NCI-H2029 treated with DMSO at 0.1 percent for 48 hours (cell line): ENCODE results near the gene COL5A2.

ENCODE experiments used
- DNase-seq: peaks from one replicate; lab custom pipeline; 2025; lab: John Stamatoyannopoulos, UW

The COL5A2 gene

GRCh38 chr2:189096769-189097447 lies 82.7 kb downstream of the COL5A2 start:
- no peak for DNase-seq

DNA sequence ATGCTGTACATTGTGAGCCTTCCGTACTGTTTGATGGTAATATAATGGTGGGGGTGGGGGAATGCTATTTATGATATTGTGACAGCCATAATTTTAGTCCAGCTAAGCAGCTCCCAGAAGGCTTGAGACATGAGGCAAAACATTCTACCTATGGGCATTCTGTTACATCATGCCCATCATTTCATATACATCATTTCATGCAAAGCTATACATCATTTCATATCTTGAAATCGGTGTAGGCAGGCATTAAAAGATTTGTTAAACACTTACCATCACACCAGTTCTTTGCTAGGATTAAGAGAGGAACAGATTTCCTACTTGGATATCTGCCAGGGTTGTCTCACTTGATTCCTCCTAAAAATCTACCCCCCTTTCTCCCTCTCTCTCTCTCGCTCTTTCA lies 84.5 kb downstream of the COL5A2 start:
- DNase-seq = no peak

GRCh38 chr2:189092936-189093335 lies 86.6 kb downstream of the COL5A2 start:
- DNase-seq = no peak

GRCh38 chr2:189091253-189091652 lies 88.3 kb downstream of the COL5A2 start:
- no peak for DNase-seq

- no peak for DNase-seq
Observed at GRCh38 chr2:189088591-189089205, 90.9 kb downstream of the COL5A2 start.

DNA sequence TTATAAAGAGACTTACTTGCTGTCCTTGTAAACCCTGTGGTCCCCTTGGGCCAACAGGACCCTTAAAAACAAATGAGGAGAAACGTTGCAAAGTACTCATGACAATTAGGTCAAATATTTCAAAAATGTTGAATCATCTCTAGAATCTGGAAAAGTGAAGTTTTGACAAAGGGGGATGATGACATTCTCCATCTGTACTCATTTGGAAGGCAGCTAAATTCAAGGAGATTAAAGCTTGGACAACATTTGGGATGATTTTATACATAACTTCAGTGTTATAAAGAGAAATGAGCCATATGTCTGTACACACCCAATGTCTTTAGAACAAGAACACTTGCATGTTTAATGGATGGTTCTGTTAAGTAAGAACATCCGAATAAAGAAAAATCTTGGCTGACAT lies 92.9 kb downstream of the COL5A2 start:
- DNase-seq = no peak

GRCh38 chr2:189086250-189086649 lies 93.3 kb downstream of the COL5A2 start:
- DNase-seq = no peak

GRCh38 chr2:189083606-189084005 lies 96.0 kb downstream of the COL5A2 start:
- no peak for DNase-seq

- no peak for DNase-seq
Observed at GRCh38 chr2:189083106-189083505, 96.5 kb downstream of the COL5A2 start.

- no peak for DNase-seq
Observed at GRCh38 chr2:189082376-189082975, 97.1 kb downstream of the COL5A2 start.

DNA sequence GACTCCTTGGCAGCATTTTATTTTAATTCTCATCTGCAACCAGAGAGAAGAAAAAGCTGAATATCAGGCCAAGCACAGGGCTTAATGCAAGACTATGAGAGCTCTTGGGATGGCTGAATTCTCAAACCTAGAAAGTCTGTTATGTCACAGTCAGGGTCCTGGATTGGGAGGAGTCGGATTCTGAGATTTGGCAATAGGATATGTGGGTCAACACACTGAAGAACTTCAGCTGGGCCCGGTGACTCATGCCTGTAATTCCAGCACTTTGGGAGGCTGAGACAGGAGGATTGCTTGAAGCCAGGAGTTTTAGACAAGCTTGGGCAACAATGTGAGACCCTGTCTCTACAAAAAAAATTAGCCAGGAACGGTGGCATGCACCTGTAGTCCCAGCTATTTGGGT lies 103.0 kb downstream of the COL5A2 start:
- no peak for DNase-seq

- no peak for DNase-seq
Observed at GRCh38 chr2:189076120-189076519, 103.4 kb downstream of the COL5A2 start.

DNA sequence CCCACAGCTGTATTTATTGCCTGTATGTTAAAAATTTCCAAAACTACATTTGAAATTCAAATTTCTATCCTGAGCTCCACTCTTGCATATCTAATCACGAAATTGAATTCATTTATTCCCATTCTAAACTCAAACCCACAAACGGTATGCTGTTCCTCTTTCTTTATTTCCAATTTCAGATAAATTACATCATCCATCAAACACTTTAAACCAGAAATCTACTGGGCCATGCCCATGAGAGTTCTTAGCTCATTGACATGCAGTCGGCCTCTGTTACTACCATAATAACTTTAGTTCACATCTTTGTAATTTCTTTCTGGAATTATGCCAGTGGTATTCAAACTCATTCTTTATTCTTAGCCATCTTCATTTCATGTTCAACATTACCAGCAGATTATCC lies 105.1 kb downstream of the COL5A2 start:
- DNase-seq = no peak

GRCh38 chr2:189072036-189072435 lies 107.5 kb downstream of the COL5A2 start:
- DNase-seq = no peak

DNA sequence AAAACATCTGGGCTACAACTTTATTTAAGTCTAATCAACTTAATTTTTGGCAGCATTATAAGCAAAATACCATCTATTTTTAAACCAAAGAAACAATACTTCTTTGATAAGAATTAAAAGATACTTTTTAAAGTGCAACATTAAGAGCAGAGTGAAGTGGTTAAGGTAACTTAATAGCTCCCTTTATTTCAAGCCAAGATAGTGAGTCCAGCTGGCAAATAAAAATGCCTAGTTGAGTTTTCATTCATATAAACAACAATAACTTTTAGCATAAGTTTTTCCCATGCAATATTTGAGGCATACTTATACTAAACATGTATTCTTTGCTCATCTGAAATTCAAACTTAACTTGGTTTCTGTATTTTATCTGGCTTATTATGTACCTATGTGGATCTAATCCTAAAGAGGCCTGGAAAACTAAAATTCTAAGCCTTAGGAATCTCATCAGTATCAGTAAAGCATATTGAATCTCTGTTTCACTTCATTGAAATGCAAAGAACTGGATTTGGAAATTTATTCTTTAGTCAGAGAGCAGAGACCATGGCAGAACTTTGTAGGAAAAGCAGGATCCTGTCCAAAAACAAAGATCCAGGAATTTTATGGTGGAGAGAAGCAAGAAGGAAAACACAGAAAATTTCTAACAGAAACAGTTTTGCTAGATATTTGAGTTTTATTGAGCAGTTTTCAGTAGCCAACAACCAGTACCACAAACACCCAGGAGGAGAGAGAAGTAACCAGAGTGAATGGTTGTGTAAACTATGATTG lies 109.5 kb downstream of the COL5A2 start:
- no peak for DNase-seq

GRCh38 chr2:189066037-189066436 lies 113.5 kb downstream of the COL5A2 start:
- DNase-seq = no peak

GRCh38 chr2:189060096-189060642 lies 119.4 kb downstream of the COL5A2 start:
- no peak for DNase-seq

DNA sequence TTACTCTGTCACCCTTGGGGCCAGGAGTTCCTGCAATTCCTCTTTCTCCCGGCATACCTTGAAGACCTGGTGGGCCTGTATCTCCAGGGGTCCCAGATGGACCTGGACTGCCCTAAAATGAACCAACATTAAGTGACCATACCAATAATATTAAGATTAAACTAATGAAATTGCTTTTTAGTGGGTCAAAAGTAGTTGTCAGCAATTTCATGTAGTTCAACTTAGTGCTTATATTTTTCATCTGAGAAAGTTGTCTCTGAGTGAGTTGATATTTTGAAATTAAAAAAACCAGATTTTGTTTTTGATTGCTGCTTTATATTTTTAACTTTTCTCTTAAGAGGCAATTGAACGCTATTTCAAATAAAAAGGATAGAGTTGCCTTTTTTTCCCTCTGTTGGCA lies 122.2 kb downstream of the COL5A2 start:
- DNase-seq = no peak

DNA sequence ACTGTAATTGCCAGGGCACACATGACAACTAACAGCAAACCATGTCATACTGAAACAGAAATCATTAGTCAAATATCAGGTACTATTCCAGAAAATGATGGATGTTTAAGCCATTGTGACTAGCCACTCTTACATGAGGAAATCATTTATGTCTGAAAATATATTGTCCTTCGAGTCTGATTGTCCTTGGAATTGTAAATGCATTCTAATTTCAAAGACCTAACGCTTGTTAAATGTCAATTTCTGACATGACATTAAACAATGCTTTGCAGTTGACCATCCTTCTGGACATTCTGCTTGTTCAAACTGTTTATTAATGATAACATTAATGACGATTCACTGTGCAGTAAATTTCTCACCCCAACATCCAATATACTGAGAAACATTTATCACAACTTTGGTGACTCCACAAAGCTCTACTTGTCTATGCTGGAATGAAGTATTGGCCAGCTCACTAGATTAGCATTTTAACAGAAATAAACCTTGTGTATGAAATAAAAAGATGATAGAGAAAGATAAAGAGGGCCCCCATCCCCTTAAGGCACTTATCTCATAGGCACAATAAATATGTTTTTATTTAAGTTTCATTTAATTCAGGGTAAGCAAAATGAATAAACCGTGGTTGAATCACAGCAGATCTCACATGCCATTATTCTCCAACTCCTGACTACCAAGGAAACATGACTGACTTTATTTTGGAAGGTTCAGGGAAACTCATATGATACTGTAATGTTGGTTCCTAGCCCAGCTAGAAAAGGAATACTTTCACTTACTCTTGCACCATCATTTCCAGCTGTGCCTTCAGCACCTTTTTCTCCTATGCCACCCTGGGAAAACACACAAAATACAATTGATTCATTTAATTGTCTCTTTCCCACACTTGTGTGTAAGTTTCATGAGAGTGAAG lies 123.1 kb downstream of the COL5A2 start:
- DNase-seq = no peak

- no peak for DNase-seq
Observed at GRCh38 chr2:189050165-189050712, 129.3 kb downstream of the COL5A2 start.

DNA sequence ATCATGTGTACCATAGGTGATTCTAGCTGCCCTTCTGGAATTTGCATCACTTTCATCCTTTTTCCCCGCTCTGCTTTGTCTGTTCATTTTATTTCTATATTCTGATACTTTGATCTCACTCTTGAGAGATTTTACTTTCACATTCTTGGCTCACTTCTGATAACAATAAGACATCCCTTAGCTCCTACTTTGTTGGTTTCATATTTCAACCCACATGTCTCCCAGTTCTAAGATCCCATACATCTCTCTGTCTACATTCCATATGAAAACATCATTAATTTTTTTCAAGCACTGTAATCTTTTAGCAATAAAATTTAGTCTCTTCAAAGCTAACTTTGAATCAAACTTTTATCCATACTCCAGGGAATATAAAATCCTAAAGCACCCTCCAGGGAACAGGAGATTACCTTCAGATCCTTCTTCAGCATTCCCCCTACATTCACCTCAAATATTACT lies 129.8 kb downstream of the COL5A2 start:
- no peak for DNase-seq
